Measurements from ENCODE around the gene RAB31.
"Not testable (repeated sequence)": the region's sequence is repeated elsewhere in the genome, so short reads cannot be mapped to it uniquely, and the experiment has no call there.

The RAB31 gene, protein sequence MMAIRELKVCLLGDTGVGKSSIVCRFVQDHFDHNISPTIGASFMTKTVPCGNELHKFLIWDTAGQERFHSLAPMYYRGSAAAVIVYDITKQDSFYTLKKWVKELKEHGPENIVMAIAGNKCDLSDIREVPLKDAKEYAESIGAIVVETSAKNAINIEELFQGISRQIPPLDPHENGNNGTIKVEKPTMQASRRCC

GRCh38 chr18:9708057-9708433 is at the start of gene RAB31:
TSS of gene RAB31 (plus strand) at chr18:9708301. CDS start at chr18:9708406, 105 bp downstream.
- DNase-seq, result no peak

GRCh38 chr18:9659499-9660375 is 48.4 kb upstream of the RAB31 start:
- no peak for DNase-seq

DNA sequence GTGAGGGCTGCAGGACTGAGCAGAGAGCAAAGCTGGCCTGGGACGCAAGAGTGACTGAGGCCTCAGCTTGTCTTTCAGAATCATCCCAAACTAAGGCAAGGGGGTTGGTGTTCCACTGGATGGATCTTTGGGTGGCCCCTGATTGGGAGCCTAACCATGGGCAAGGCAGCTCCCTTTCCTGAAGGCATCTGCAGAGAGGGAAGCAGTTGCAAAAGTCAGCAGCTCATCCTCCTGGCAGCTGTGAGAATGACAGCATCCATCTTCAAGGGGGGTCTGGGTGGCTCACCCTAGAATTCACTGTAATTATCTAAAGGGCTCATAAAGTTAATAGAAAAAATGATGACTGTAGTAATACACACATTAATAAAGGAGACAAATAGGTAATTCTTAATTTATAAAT is 46.5 kb upstream of the RAB31 start:
- DNase-seq, result no peak

- DNase-seq, result no peak
These were observed 44.7 kb upstream of the RAB31 start for GRCh38 chr18:9663377-9663776.

DNA sequence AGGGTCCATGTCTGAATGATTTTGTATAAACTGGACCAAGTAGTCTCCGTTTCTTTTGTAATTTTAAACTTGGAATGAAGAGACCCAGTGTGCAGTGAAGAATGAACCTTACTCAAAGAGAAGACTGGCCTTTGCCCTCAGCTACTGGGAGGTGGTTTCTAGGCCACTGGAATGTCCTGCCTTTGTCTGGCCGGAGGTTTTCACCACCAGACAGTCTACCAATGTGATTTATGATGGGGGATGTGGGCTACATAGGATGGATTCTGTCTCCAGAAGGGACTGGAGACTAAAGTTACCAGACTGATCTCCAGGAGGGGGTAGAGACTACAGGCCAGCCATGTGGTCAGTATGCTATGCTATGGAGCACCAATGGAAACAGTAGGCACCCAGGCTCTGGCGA is 42.8 kb upstream of the RAB31 start:
- no peak for DNase-seq

GRCh38 chr18:9666548-9666947 is 41.6 kb upstream of the RAB31 start:
- DNase-seq, result no peak

GRCh38 chr18:9669016-9669415 is 39.1 kb upstream of the RAB31 start:
- no peak for DNase-seq

DNA sequence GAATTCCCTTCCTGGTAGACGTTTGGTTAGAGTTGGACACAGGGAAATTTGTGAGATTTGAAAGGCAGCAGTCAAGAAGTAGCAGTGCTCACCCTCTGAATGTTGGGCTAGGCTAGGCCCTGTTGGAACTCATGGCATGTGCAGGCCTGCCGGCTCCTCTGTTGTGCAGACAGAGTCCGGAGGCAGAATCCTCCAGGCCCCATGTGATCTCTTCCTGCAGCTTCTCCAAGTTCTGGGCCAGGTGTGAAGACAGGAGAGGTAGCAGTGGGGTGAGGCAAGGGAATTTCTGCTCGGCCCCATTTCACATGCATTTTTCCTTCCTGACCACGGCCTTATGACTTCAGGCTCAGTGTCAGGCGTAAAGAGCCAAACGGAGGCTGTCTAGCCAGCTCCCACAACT is 36.9 kb upstream of the RAB31 start:
- DNase-seq, result no peak

- no peak for DNase-seq
These were observed 34.5 kb upstream of the RAB31 start for GRCh38 chr18:9673296-9674251.

GRCh38 chr18:9678216-9678615 is 29.9 kb upstream of the RAB31 start:
- DNase-seq, result not testable (repeated sequence)

DNA sequence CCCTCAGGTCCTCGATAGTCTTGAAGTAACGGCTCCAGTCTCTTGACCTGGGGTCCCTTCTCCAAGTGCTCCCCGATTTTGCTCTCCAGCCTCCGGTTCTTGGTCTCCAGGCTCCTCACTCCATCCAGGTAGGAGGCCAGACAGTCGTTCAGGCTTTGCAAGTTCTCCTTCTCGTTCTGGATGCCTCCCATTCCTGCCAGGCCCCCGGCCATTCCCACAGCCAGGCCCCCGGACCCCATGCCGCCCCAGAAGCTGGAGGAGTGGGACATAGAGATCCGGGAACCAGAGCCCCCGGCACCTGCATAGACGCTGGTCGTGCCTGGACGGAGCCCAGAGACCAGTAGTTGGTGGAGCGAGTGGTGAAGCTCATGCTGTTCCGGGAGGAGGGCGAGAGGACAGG is 29.0 kb upstream of the RAB31 start:
- no peak for DNase-seq

- no peak for DNase-seq
These were observed 26.9 kb upstream of the RAB31 start for GRCh38 chr18:9681217-9681616.

DNA sequence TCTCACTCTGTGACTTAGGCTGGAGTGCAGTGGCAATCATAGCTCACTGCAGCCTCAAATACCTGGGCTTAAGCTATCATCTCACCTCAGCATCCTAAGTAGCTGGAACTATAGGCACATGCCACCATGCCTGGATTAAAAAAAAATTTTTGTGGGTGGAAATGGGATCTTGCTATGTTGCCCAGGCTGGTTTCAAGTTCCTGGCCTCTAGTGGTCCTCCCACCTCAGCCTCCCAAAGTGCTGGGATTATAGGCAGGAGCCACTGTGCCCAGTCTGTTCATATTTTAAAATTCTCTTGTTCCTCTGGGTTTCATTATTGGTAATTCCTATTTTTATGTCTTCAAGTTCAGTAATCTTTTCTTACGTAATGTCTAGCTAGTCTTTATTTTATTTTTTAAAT is 25.5 kb upstream of the RAB31 start:
- DNase-seq, result no peak

DNA sequence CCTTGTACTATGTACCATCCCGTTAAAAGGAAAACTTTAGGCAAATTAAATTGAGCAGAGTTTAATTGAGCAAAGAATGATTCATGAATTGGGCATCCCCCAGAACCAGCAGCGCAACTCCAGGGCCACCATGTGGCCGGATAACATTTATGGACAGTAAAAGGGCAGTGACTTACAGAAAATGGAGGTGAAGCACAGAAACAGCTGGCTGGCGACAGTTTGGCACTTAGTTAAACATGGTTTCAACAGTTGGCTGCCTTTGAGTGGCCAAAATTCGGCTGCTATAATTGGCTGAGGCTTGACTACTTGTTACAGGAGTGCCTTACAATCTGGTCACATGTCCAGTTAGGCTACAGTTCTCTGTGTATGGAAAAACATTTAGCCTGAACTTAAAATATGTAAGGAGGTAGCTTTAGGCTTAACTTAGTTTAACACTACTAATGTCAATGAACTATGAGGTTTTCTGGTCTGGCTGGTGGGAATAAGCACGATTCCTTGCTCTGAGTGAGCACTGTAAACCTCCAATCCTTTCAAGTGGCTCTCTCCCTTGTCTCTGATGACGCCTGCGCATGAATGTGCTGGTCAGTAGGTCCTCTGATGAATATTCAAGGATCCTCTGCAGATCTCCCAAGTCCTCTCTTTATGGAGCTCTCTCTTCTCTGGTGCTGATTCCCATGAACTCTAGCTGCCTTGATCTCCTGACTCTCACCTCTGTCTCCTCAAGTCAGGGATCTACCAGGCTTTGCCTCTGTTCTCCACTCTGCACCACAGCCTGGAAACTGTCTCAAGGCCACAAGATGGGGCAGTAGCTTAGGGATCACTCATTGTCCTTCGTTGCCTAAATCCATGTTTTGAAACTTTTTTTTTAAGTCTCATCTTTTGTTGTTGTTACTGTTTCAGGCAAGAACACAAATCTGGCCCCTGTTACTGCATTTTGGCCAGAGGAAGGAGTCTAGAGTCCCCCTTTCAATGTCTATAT is 24.4 kb upstream of the RAB31 start:
- DNase-seq, result no peak

- DNase-seq, result no peak
These were observed 23.1 kb upstream of the RAB31 start for GRCh38 chr18:9684881-9685614.

GRCh38 chr18:9685615-9685890 is 22.5 kb upstream of the RAB31 start:
- no peak for DNase-seq

- DNase-seq, result no peak
These were observed 19.9 kb upstream of the RAB31 start for GRCh38 chr18:9688036-9688741.

- DNase-seq, result no peak
These were observed 18.8 kb upstream of the RAB31 start for GRCh38 chr18:9689253-9689652.

DNA sequence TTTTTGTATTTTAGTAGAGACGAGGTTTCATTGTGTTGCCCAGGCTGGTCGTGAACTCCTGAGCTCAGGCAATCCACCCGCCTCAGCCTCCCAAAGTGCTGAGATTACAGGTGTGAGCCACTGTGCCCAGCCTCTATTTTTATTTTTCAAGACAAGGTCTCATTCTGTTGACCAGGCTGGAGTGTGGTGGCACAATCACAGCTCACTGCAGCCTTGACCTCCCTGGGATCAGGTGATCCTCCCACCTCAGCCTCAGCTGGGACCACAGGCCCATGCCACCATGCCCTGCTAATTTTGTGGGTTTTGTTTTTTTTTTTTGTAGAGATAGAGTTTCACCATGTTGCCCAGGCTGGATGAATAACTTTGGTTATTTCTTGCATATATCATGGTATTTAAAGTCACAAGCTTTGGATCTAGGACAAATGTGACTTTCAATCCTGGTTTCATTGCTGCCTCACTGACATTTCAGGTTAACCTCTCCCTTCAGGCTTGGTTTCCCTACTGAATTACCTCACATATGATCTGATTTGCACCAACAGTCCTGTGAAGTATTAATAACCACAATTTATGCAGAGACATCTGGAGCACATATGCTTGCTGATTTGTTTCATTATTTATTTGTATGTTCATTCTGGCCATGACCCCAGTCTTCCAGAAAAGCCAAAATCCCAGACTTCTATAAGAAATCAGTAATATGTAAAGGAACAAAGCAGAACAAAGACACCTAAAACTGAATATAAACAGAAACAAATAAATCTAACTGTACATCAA is 17.5 kb upstream of the RAB31 start:
- no peak for DNase-seq

DNA sequence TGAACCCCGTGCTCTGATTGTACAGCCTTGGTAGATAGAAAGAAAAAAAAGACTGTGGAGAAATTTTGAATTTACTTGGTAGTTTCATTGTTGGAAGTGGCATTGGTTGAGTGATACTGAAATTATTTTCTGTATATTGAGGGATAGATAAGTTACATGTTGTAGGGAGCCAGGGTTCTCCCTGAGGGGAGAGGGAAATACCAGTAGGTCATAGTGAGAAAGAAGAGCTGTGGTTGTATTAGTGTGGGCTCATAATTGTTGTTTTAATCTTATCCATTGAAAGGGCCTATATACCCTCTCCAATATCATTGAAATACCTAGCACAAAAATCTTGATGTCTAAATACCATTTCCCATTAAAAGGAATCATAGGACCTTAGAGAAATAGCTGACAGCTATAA is 16.9 kb upstream of the RAB31 start:
- no peak for DNase-seq
